GM19372 (cell line): Measurements from ENCODE around the gene AKAP6.

Experiments
- ATAC-seq: cut with Tn5 transposase; IDR thresholded peaks from one replicate; pipeline ENCODE4 v1.9.1; 2021; ENCODE audit warnings: mild to moderate bottlenecking, low read depth, moderate library complexity; ENCODE audit not compliant: unreplicated experiment

AKAP6 gene

GRCh38 chr14:32472512-32473463 is 143.7 kb downstream of the AKAP6 start:
- ATAC-seq, result no peak

GRCh38 chr14:32473464-32473855 is 144.4 kb downstream of the AKAP6 start:
- no peak for ATAC-seq

- ATAC-seq, result no peak
Observed at GRCh38 chr14:32474478-32475195, 145.5 kb downstream of the AKAP6 start.

GRCh38 chr14:32476532-32476931 is 147.4 kb downstream of the AKAP6 start:
- ATAC-seq, result no peak

- no peak for ATAC-seq
Observed at GRCh38 chr14:32477396-32477795, 148.3 kb downstream of the AKAP6 start.

GRCh38 chr14:32478050-32478449 is 149.0 kb downstream of the AKAP6 start:
- no peak for ATAC-seq

- no peak for ATAC-seq
Observed at GRCh38 chr14:32480337-32480736, 151.2 kb downstream of the AKAP6 start.

GRCh38 chr14:32481707-32482106 is 152.6 kb downstream of the AKAP6 start:
- no peak for ATAC-seq

- no peak for ATAC-seq
Observed at GRCh38 chr14:32491416-32492016, 162.4 kb downstream of the AKAP6 start.

- ATAC-seq, result no peak
Observed at GRCh38 chr14:32492457-32492856, 163.4 kb downstream of the AKAP6 start.

GRCh38 chr14:32494609-32495434 is 165.7 kb downstream of the AKAP6 start:
- ATAC-seq, result no peak

- ATAC-seq, result no peak
Observed at GRCh38 chr14:32495435-32495734, 166.3 kb downstream of the AKAP6 start.

- no peak for ATAC-seq
Observed at GRCh38 chr14:32497248-32497647, 168.2 kb downstream of the AKAP6 start.

GRCh38 chr14:32507029-32507984 is 178.2 kb downstream of the AKAP6 start:
- ATAC-seq, result no peak

GRCh38 chr14:32508281-32508680 is 179.2 kb downstream of the AKAP6 start:
- no peak for ATAC-seq

- no peak for ATAC-seq
Observed at GRCh38 chr14:32509632-32510187, 180.6 kb downstream of the AKAP6 start.

GRCh38 chr14:32510815-32511214 is 181.7 kb downstream of the AKAP6 start:
- ATAC-seq, result no peak

GRCh38 chr14:32512348-32512747 is 183.2 kb downstream of the AKAP6 start:
- ATAC-seq, result no peak

GRCh38 chr14:32512813-32513212 is 183.7 kb downstream of the AKAP6 start:
- no peak for ATAC-seq
